ENCODE data around the gene G6PC3.
"Not testable (repeated sequence)": the region's sequence is repeated elsewhere in the genome, so short reads cannot be mapped to it uniquely, and the experiment has no call there.

G6PC3 gene
- 12.6 to 14.1 reads per million in 2 donors for total RNA-seq

GRCh38 chr17:44070455-44071197 is at the start of gene G6PC3:
G6PC3 (plus strand) TSS chr17:44070735; CDS start chr17:44070966, 231 bp downstream.
- DNase-seq = peak; percentile 70

GRCh38 chr17:44021227-44021626 is 49.3 kb upstream of the G6PC3 start:
- not testable (repeated sequence) for DNase-seq

- DNase-seq = no peak
Measured at GRCh38 chr17:44022246-44022645, 48.3 kb upstream of the G6PC3 start.

- DNase-seq = no peak
Measured at GRCh38 chr17:44023545-44024270, 46.8 kb upstream of the G6PC3 start.

- DNase-seq = no peak
Measured at GRCh38 chr17:44024271-44024663, 46.3 kb upstream of the G6PC3 start.

GRCh38 chr17:44024853-44025252 is 45.7 kb upstream of the G6PC3 start:
- DNase-seq = no peak

GRCh38 chr17:44029736-44030135 is 40.8 kb upstream of the G6PC3 start:
- DNase-seq = no peak

GRCh38 chr17:44030482-44030881 is 40.1 kb upstream of the G6PC3 start:
- DNase-seq = no peak

- no peak for DNase-seq
Measured at GRCh38 chr17:44033861-44034408, 36.6 kb upstream of the G6PC3 start.

- not testable (repeated sequence) for DNase-seq
Measured at GRCh38 chr17:44034688-44035087, 35.8 kb upstream of the G6PC3 start.

- no peak for DNase-seq
Measured at GRCh38 chr17:44037471-44037870, 33.1 kb upstream of the G6PC3 start.

- no peak for DNase-seq
Measured at GRCh38 chr17:44038604-44039011, 31.9 kb upstream of the G6PC3 start.

GRCh38 chr17:44039829-44040635 is 30.5 kb upstream of the G6PC3 start:
- DNase-seq = no peak

GRCh38 chr17:44043272-44043696 is 27.3 kb upstream of the G6PC3 start:
- no peak for DNase-seq

- DNase-seq = no peak
Measured at GRCh38 chr17:44044071-44044470, 26.5 kb upstream of the G6PC3 start.

- DNase-seq = no peak
Measured at GRCh38 chr17:44045486-44045885, 25.0 kb upstream of the G6PC3 start.

- not testable (repeated sequence) for DNase-seq
Measured at GRCh38 chr17:44046893-44047292, 23.6 kb upstream of the G6PC3 start.

- no peak for DNase-seq
Measured at GRCh38 chr17:44049294-44050060, 21.1 kb upstream of the G6PC3 start.

- DNase-seq = no peak
Measured at GRCh38 chr17:44053125-44053872, 17.2 kb upstream of the G6PC3 start.

- no peak for DNase-seq
Measured at GRCh38 chr17:44059101-44059892, 11.2 kb upstream of the G6PC3 start.

- DNase-seq = no peak
Measured at GRCh38 chr17:44061446-44061845, 9.1 kb upstream of the G6PC3 start.

Data from activated gamma-delta T cell (primary cell).